ENCODE data around the gene FOXN3. TPM values are rescaled to one million over a fixed set of nuclear protein-coding genes. Genes with fewer than 3 reads are reported as not detected.

Gene FOXN3
- total and polyA plus RNA-seq, 8 donors: 8.8 to 58.0 (median 31.7) TPM

DNA sequence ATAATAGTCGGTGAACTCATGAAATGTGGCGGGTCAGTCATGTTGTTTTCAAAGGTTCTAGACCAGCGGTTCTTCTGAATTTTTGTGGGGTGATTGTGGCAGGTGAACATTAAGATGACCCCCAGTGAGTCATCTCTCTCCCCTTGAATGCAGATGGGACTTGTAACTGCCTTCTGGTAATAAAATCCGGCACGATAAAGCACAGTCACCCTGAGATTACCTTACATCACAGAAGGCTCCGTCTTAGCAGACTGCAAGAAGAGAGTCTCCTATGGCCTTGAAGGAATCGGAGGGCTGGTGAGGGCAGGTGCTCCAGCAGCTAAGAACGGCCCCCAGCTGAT lies 189.6 kb downstream of the FOXN3 start:
- 83 to 86% methylated on average over 8 of the region's 8 CpGs for WGBS, 2 donors
- H3K27me3 ChIP-seq: no peaks in the 10 kb centered on the region
- intact Hi-C loops (cut with DNase I): no loop called here
- peak overlapping the region in 1 of 4 donors; percentile 10 for H3K27ac ChIP-seq
- H3K9me3 ChIP-seq: no peaks in the 10 kb centered on the region
- ATAC-seq: no peak
- DNase-seq: no peak
- no peak for TF ChIP-seq CTCF (IDR thresholded peaks at IDR 0.05)
- H3K36me3 ChIP-seq: no peaks in the 10 kb centered on the region
- FAIRE-seq: no peak
- H3K4me1 ChIP-seq: peaks cover 0 to 11% (median 4%) of the 10 kb centered on the region in 3 donors
- H3K4me3 ChIP-seq: no peak overlapping the region

DNA sequence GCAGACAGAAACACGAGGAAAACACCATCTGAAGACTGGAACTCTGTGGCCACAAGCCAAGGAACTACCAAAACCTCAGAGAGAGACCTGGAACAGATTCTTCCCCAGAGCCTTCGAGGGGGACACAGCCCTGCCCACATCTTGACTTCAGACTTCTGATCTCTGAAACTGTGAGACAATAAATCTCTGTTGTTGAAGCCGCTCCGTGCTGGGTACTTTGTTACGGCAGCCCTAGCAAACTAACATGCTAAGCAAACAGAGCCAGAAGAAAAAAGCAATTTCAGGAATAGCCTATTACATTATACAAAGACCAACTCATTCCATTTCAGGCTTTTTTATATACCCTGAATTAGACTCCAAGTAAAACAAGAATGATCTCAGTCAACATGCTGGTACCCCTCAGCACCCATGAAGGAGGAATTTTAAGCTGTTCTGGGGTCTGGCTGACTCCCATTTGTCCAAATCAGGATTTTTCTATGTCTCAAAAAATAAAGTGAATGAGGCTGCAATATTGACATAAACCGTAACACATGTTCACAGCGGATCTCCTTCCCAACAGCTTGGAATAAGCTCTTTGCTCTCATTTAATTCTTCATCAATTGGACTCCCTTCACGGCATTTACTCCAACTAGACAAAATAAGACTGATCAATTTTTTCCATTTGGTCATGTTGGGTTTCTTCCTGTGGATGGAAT lies 190.1 kb downstream of the FOXN3 start:
- Histone ChIP-seq H3K9me3 (no peaks in the 10 kb centered on the region), H3K4me3 (no peak overlapping the region), H3K36me3 (no peaks in the 10 kb centered on the region), H3K27ac (peak overlapping the region in 1 of 4 donors; percentile 10), H3K27me3 (no peaks in the 10 kb centered on the region), H3K4me1 (peaks cover 0 to 11% (median 4%) of the 10 kb centered on the region in 3 donors)
- intact Hi-C loops (cut with DNase I): no loop called here
- DNase-seq (no peak), FAIRE-seq (no peak), ATAC-seq (peak; percentile 60 to 73 (median 69))
- 34 to 35% methylated on average over 8 of the region's 8 CpGs for WGBS, 2 donors
- TF ChIP-seq CTCF (IDR thresholded peaks at IDR 0.05): no peak

DNA sequence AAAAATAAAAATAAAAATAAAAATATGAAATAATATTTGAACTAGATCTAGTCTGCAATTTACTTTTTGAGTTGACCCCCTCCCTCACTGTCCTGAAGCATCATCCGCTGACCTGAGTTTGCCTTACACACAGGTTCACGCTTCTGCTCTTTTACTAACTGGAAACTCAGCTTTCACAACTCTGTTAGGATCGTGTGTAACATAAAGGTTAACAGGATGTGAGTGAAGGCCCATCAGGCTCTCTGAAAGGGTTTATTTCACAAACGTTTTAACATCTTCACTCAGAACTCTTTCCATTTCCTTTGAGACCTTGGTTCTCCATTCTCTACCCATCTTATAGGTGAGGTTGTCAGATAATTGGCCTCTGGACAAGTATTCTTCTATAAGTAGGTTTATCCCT lies 191.4 kb downstream of the FOXN3 start:
- peaks cover 0 to 17% (median 4%) of the 10 kb centered on the region in 3 donors for H3K4me1 ChIP-seq
- intact Hi-C loops (cut with DNase I): no loop called here
- H3K36me3 ChIP-seq: no peaks in the 10 kb centered on the region
- no peak for FAIRE-seq
- H3K27ac ChIP-seq: no peak overlapping the region
- 81 to 83% methylated on average over 4 of the region's 4 CpGs for WGBS, 2 donors
- DNase-seq: no peak
- ATAC-seq: no peak
- no peak for TF ChIP-seq CTCF (IDR thresholded peaks at IDR 0.05)
- no peaks in the 10 kb centered on the region for H3K9me3 ChIP-seq
- no peak overlapping the region for H3K4me3 ChIP-seq
- H3K27me3 ChIP-seq: no peaks in the 10 kb centered on the region

DNA sequence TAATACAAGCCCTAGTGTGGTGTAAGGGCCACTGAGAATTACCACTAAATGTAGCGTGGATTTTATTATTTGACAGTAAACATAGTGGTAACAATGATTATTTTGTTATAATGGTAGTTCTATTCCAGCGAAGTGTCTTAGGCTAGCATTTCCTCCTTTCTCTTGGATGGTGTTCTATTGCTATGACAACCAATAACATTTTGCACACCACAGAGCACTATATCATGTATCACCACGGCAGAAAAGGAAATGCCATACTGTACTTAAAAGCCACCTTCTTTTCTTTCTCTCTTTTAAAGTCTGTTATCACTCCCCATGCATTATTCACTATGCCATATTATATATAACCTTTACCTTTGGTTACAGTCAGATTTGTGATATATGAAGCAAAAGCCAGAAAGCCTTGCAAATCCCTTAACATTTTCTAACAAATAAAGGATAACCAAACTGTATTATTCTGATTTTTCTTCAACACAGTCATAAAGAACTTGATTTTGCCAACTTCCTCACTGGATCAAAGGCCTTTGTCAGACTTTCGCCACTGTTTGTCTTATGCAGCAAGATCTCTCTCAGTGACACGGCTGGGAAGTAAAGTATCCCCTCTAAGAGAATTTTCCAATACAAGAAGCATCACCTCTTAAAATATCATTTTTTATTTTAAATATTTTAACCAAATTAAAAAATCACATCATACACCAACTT lies 195.8 kb downstream of the FOXN3 start:
- Histone ChIP-seq H3K27ac (no peak overlapping the region), H3K36me3 (no peaks in the 10 kb centered on the region), H3K4me3 (no peak overlapping the region), H3K27me3 (no peaks in the 10 kb centered on the region), H3K9me3 (no peaks in the 10 kb centered on the region), H3K4me1 (peaks cover 0 to 6% (median 0%) of the 10 kb centered on the region in 3 donors)
- ATAC-seq: peak in 3 of 4 donors; percentile 79 to 92 (median 87)
- peak; percentile 90 for FAIRE-seq
- intact Hi-C loops (cut with DNase I): no loop called here
- DNase-seq: no peak
- 61 to 64% methylated on average over 5 of the region's 5 CpGs for WGBS, 2 donors
- TF ChIP-seq CTCF (IDR thresholded peaks at IDR 0.05): no peak

DNA sequence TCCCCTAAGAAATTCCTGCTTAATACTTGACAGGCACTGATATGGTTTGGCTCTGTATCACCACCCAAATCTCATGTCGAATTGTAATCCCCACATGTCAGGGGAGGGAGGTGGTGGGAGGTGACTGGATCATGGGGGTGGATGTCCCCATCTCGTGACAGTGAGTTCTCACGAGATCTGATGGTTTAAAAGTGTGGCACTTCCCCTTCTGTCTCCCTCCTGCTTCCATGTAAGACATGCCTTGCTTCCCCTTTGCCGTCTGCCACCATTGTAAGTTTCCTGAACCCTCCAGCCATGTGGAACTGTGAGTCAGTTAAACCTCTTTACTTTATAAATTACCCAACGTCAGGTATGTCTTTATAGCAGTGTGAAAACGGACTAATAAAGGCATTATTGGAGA lies 198.0 kb downstream of the FOXN3 start:
- no peak for DNase-seq
- Histone ChIP-seq H3K27ac (no peak overlapping the region), H3K4me1 (peaks cover 9 to 17% (median 10%) of the 10 kb centered on the region in 3 donors), H3K27me3 (no peaks in the 10 kb centered on the region), H3K4me3 (no peak overlapping the region), H3K9me3 (no peaks in the 10 kb centered on the region), H3K36me3 (no peaks in the 10 kb centered on the region)
- no peak for FAIRE-seq
- intact Hi-C loops (cut with DNase I): no loop called here
- no peak for ATAC-seq
- no peak for TF ChIP-seq CTCF (IDR thresholded peaks at IDR 0.05)
- 93 to 95% methylated on average over 6 of the region's 6 CpGs for WGBS, 2 donors

Data from pancreas (tissue), 10 donors.